ENCODE results near the gene FAM76B.

Gene FAM76B

DNA sequence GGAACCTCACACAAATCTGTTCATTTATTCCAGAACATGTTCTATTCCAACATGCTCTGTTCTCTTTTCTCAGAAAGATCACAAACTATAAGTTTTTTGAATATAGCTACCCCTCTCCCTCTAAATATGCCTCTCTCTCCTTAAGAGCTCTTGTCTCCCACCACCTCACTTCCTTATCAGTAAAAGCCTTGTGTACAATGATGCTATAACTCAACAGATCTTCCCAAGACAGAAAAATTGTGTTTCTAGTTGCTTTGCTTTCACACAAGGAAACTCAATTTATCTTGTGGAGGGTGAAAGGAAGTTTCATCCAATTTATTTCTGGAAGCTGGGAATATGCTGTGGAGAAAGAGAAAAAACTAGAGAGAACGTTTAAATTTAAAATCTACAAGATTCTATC is 64.4 kb downstream of the FAM76B start:
- no peak for DNase-seq (ENCODE audit: extremely low read depth, low read depth)

DNA sequence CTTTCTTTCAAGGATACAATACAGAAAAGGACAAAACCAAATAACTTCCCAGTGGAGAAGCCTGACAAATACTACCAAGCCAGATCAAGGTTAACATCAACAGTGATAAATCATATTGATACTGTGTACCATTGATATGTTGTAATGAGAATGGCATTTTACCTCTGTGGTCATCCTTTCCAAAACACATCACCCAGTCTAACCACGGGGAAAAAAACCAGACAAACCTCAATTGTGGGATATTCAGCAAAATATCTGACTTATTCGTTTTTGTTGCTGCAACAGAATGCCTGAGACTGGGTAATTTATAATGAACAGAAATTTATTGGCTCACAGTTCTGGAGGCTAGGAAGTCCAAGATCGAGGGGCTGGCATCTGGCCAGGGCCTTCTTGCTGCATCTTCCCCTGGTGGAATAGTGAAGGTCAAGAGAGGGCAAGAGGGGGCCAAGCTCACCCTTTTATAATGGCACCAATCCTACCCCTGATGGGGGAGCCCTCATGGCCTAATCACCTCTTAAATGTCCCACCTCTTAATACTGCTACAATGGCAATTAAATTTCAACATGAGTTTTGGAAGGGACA is 66.1 kb downstream of the FAM76B start:
- DNase-seq (ENCODE audit: extremely low read depth, low read depth): no peak
- TF ChIP-seq, protein P1, sequence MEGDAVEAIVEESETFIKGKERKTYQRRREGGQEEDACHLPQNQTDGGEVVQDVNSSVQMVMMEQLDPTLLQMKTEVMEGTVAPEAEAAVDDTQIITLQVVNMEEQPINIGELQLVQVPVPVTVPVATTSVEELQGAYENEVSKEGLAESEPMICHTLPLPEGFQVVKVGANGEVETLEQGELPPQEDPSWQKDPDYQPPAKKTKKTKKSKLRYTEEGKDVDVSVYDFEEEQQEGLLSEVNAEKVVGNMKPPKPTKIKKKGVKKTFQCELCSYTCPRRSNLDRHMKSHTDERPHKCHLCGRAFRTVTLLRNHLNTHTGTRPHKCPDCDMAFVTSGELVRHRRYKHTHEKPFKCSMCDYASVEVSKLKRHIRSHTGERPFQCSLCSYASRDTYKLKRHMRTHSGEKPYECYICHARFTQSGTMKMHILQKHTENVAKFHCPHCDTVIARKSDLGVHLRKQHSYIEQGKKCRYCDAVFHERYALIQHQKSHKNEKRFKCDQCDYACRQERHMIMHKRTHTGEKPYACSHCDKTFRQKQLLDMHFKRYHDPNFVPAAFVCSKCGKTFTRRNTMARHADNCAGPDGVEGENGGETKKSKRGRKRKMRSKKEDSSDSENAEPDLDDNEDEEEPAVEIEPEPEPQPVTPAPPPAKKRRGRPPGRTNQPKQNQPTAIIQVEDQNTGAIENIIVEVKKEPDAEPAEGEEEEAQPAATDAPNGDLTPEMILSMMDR (IDR thresholded peaks at IDR 0.05; ENCODE audit: low read depth, low read length): no peak

More for the DNA sequence above, 64.4 kb downstream of the FAM76B start:
- TF ChIP-seq, protein P1 (IDR thresholded peaks at IDR 0.05; ENCODE audit: low read depth, low read length): no peak

DNA sequence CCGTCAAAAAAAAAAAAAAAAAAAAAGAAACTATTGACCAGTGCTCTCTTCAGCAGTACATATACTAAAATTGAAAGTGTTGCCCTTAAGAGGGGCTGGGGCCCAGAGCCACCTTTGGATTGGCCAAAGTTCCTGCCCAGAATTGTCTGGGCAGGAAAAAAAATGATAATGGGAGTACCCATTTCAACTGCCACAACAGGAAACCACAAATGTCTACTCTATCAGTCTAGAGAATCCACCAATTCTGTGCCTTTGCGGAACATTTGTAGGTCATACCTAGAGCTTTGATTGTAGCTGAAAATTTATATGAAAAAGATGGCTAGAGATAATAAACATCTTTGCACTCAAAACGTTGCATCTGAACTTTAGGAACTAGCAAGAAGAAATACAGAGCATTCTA is 69.4 kb downstream of the FAM76B start:
- no peak for DNase-seq (ENCODE audit: extremely low read depth, low read depth)
- TF ChIP-seq, protein P1 (IDR thresholded peaks at IDR 0.05; ENCODE audit: low read depth, low read length): no peak
